Measurements from ENCODE around the gene RFX3. TPM values are rescaled to one million over a fixed set of nuclear protein-coding genes. Genes with fewer than 3 reads are reported as not detected.

The RFX3 gene
- total and polyA plus RNA-seq, 2 donors (not counting 1 experiment from before 2014, with no cell fraction given) = 2.8 to 3.1 TPM

GRCh38 chr9:3471883-3472282 is 53.9 kb downstream of the RFX3 start:
- Histone ChIP-seq H4K20me1 (ENCODE audit: control insufficient read depth, extremely low read depth, insufficient read depth, low read length) (no peaks in the 10 kb centered on the region), H3K4me2 (ENCODE audit: extremely low read depth, insufficient read depth, low read length) (no peak overlapping the region), H3K27ac (ENCODE audit: insufficient read depth, low read length) (no peak overlapping the region), H3K36me3 (ENCODE audit: control insufficient read depth, insufficient read depth, low read length) (no peaks in the 10 kb centered on the region), H3K4me1 (ENCODE audit: control insufficient read depth, extremely low read depth, insufficient read depth, low read length) (no peaks in the 10 kb centered on the region), H2AFZ (ENCODE audit: low read length) (no peak overlapping the region), H3K4me3 (replicated peaks in 1 of 4; ENCODE audit: control extremely low read depth in 1 of 4, insufficient read depth in 1 of 4, low read depth in 3 of 4, low read length in 4 of 4) (no peak overlapping the region), H3K9me3 (ENCODE audit: control insufficient read depth, insufficient read depth, low read depth, low read length) (no peaks in the 10 kb centered on the region), H3K79me2 (ENCODE audit: control insufficient read depth, insufficient read depth, low read length) (no peaks in the 10 kb centered on the region), H3K27me3 (ENCODE audit: control insufficient read depth, insufficient read depth, low read length) (no peaks in the 10 kb centered on the region), H3K9ac (ENCODE audit: insufficient read depth, low read length) (no peak overlapping the region)
- no peak for TF ChIP-seq CTCF (conservative IDR thresholded peaks at IDR 0.05 in 1 of 2, IDR thresholded peaks at IDR 0.05 in 1 of 2; ENCODE audit: low read depth in 1 of 2, low read length in 2 of 2)
- TF ChIP-seq EZH2 (IDR thresholded peaks at IDR 0.05; ENCODE audit: low read length, missing control alignments) = no peak
- no peak for DNase-seq (ENCODE audit: low read depth in 2 of 2)

- no peaks in the 10 kb centered on the region for H4K20me1 ChIP-seq (ENCODE audit: control insufficient read depth, extremely low read depth, insufficient read depth, low read length)
- H3K4me1 ChIP-seq (ENCODE audit: control insufficient read depth, extremely low read depth, insufficient read depth, low read length) = no peaks in the 10 kb centered on the region
- H2AFZ ChIP-seq (ENCODE audit: low read length) = no peak overlapping the region
- H3K9ac ChIP-seq (ENCODE audit: insufficient read depth, low read length) = no peak overlapping the region
- H3K79me2 ChIP-seq (ENCODE audit: control insufficient read depth, insufficient read depth, low read length) = no peaks in the 10 kb centered on the region
- no peak overlapping the region for H3K4me2 ChIP-seq (ENCODE audit: extremely low read depth, insufficient read depth, low read length)
- no peak for DNase-seq (ENCODE audit: low read depth in 2 of 2)
- no peak overlapping the region for H3K27ac ChIP-seq (ENCODE audit: insufficient read depth, low read length)
- no peak overlapping the region for H3K4me3 ChIP-seq (replicated peaks in 1 of 4; ENCODE audit: control extremely low read depth in 1 of 4, insufficient read depth in 1 of 4, low read depth in 3 of 4, low read length in 4 of 4)
- TF ChIP-seq CTCF (conservative IDR thresholded peaks at IDR 0.05 in 1 of 2, IDR thresholded peaks at IDR 0.05 in 1 of 2; ENCODE audit: low read depth in 1 of 2, low read length in 2 of 2) (no peak), EZH2 (IDR thresholded peaks at IDR 0.05; ENCODE audit: low read length, missing control alignments) (no peak)
- H3K9me3 ChIP-seq (ENCODE audit: control insufficient read depth, insufficient read depth, low read depth, low read length) = no peaks in the 10 kb centered on the region
- no peaks in the 10 kb centered on the region for H3K36me3 ChIP-seq (ENCODE audit: control insufficient read depth, insufficient read depth, low read length)
- H3K27me3 ChIP-seq (ENCODE audit: control insufficient read depth, insufficient read depth, low read length) = no peaks in the 10 kb centered on the region
These were observed 57.2 kb downstream of the RFX3 start for GRCh38 chr9:3468421-3469205.

GRCh38 chr9:3467593-3468219 is 58.1 kb downstream of the RFX3 start:
- Histone ChIP-seq H3K27me3 (ENCODE audit: control insufficient read depth, insufficient read depth, low read length) (no peaks in the 10 kb centered on the region), H3K9me3 (ENCODE audit: control insufficient read depth, insufficient read depth, low read depth, low read length) (no peaks in the 10 kb centered on the region), H3K4me1 (ENCODE audit: control insufficient read depth, extremely low read depth, insufficient read depth, low read length) (no peaks in the 10 kb centered on the region), H3K9ac (ENCODE audit: insufficient read depth, low read length) (no peak overlapping the region), H3K4me2 (ENCODE audit: extremely low read depth, insufficient read depth, low read length) (no peak overlapping the region), H3K27ac (ENCODE audit: insufficient read depth, low read length) (no peak overlapping the region), H3K4me3 (replicated peaks in 1 of 4; ENCODE audit: control extremely low read depth in 1 of 4, insufficient read depth in 1 of 4, low read depth in 3 of 4, low read length in 4 of 4) (no peak overlapping the region), H3K36me3 (ENCODE audit: control insufficient read depth, insufficient read depth, low read length) (no peaks in the 10 kb centered on the region), H4K20me1 (ENCODE audit: control insufficient read depth, extremely low read depth, insufficient read depth, low read length) (no peaks in the 10 kb centered on the region), H2AFZ (ENCODE audit: low read length) (no peak overlapping the region), H3K79me2 (ENCODE audit: control insufficient read depth, insufficient read depth, low read length) (no peaks in the 10 kb centered on the region)
- DNase-seq (ENCODE audit: low read depth in 2 of 2) = peak; percentile 63 to 72
- TF ChIP-seq CTCF (conservative IDR thresholded peaks at IDR 0.05 in 1 of 2, IDR thresholded peaks at IDR 0.05 in 1 of 2; ENCODE audit: low read depth in 1 of 2, low read length in 2 of 2) = peak; percentile 99 to 100
- TF ChIP-seq EZH2 (IDR thresholded peaks at IDR 0.05; ENCODE audit: low read length, missing control alignments) = no peak
